Peyer's patch (tissue), 4 donors: ENCODE data around the gene ITGB2. TPM values are rescaled to one million over a fixed set of nuclear protein-coding genes. Genes with fewer than 3 reads are reported as not detected.

ENCODE experiments used
- DNase-seq, 3 donors: peaks; one replicate each; pipeline ENCODE4 v3.0.0-alpha.2; 2017 to 2019
- H3K27ac ChIP-seq, 4 donors: fragments of 200-600 bp; sonication (generic); one replicate each; pipeline ENCODE4 v1.5.1; 2016 to 2019
- H3K27me3 ChIP-seq, 2 donors: fragments of 200-600 bp; sonication (generic); one replicate each; pipeline ENCODE4 v1.5.1; 2019
- H3K36me3 ChIP-seq, 3 donors: fragments of 200-600 bp; sonication (generic); one replicate each; pipeline ENCODE4 v1.5.1; 2016 to 2019
- H3K4me1 ChIP-seq, 4 donors: fragments of 200-600 bp; sonication (generic); one replicate each; pipeline ENCODE4 v1.5.1; 2016 to 2019
- H3K4me3 ChIP-seq, 4 donors: fragments of 200-600 bp; sonication (generic); 1 replicate in 3 of 4; 2 replicates in 1 of 4; pipeline ENCODE4 v1.5.1; 2016 to 2019; ENCODE audit warnings: mild to moderate bottlenecking in 1 of 4
- H3K9me3 ChIP-seq, 4 donors: fragments of 200-600 bp; sonication (generic); one replicate each; pipeline ENCODE4 v1.5.1; 2016 to 2019; ENCODE audit warnings: mild to moderate bottlenecking in 1 of 4
- POLR2A ChIP-seq, 2 donors: fragments of 450-650 bp; IDR thresholded peaks; one replicate each; pipeline ENCODE4 v1.5.1; 2017; ENCODE audit warnings: antibody characterized with exemption in 2 of 2, mild to moderate bottlenecking in 2 of 2, moderate library complexity in 2 of 2
- total RNA-seq, 4 donors: library from RNA; depleted of rRNA; stranded (reverse); fragments of >200 nt; gene quantifications; one replicate each; pipeline ENCODE4 v1.1.0, GENCODE V29; 2016
- TF ChIP-seq, protein P1 (sequence below), 6 experiments: fragments of 450-650 bp in 4 of 6; fragments of 200-600 bp in 2 of 6; sonication (generic) in 1 of 6; IDR thresholded peaks; one replicate each; pipeline ENCODE4 v1.5.1; 2017 to 2019; ENCODE audit warnings: antibody characterized with exemption in 6 of 6, mild to moderate bottlenecking in 3 of 6, moderate library complexity in 1 of 6

Gene ITGB2
- total RNA-seq, 4 donors from 2014 or later: 9.3 to 58.6 (median 16.4) TPM

DNA sequence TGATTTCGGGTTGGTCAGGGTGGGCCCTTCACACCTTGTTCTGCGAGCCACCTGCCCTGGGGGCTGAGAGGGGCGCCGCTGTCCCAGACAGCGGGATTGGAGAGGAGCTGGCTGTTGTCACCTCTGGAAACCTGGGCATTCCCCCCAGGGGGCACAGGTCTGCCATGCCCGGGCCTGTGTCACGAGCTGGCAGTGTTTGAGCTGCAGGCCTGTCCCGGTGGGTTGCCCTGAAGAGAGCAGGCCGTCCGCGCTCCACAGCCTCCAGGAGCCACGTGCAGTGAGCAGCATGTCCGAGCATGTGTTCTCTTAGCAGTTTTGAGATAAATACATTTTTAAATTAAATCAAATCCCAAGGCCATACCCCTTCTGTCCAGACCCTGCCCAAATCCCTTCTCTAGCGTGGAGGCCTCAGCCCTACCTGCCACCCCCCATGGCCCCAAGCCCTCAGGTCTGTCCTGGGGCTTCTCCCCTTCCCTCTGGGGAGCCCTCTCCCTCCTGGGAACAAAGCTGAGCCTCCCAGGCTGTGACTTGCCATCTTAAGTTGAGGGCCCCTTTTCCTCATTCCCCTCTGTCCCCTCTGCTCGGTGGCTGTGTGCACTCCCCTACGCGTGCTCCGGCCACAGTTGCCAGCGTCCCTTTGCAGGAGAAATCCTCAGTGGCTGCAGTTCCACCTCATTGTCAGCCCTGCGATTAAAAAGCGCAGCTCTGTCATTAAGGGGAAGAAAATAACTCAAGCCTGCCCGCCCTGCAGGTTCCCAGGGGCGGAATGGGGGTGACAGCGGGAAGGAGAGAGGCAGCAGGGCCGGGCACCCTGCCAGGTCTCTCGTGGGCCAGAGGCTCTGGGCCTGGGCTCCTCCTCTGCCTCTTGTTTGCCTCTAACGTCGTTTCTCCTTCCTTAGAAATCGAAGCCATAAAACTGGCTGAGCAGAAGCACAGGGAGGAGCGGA, 45.7 kb upstream of the ITGB2 start:
- Histone ChIP-seq H3K4me1 (peaks cover 0 to 17% (median 2%) of the 10 kb centered on the region in 4 donors), H3K4me3 (peak overlapping the region in 1 of 4 donors; percentile 2), H3K27ac (peak overlapping the region in 1 of 4 donors; percentile 24), H3K27me3 (no peaks in the 10 kb centered on the region), H3K9me3 (no peaks in the 10 kb centered on the region), H3K36me3 (peaks cover 0 to 19% (median 0%) of the 10 kb centered on the region in 3 donors)
- TF ChIP-seq POLR2A (IDR thresholded peaks at IDR 0.05): no peak
- TF ChIP-seq, protein P1, sequence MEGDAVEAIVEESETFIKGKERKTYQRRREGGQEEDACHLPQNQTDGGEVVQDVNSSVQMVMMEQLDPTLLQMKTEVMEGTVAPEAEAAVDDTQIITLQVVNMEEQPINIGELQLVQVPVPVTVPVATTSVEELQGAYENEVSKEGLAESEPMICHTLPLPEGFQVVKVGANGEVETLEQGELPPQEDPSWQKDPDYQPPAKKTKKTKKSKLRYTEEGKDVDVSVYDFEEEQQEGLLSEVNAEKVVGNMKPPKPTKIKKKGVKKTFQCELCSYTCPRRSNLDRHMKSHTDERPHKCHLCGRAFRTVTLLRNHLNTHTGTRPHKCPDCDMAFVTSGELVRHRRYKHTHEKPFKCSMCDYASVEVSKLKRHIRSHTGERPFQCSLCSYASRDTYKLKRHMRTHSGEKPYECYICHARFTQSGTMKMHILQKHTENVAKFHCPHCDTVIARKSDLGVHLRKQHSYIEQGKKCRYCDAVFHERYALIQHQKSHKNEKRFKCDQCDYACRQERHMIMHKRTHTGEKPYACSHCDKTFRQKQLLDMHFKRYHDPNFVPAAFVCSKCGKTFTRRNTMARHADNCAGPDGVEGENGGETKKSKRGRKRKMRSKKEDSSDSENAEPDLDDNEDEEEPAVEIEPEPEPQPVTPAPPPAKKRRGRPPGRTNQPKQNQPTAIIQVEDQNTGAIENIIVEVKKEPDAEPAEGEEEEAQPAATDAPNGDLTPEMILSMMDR (IDR thresholded peaks at IDR 0.05): no peak
- DNase-seq: no peak

DNA sequence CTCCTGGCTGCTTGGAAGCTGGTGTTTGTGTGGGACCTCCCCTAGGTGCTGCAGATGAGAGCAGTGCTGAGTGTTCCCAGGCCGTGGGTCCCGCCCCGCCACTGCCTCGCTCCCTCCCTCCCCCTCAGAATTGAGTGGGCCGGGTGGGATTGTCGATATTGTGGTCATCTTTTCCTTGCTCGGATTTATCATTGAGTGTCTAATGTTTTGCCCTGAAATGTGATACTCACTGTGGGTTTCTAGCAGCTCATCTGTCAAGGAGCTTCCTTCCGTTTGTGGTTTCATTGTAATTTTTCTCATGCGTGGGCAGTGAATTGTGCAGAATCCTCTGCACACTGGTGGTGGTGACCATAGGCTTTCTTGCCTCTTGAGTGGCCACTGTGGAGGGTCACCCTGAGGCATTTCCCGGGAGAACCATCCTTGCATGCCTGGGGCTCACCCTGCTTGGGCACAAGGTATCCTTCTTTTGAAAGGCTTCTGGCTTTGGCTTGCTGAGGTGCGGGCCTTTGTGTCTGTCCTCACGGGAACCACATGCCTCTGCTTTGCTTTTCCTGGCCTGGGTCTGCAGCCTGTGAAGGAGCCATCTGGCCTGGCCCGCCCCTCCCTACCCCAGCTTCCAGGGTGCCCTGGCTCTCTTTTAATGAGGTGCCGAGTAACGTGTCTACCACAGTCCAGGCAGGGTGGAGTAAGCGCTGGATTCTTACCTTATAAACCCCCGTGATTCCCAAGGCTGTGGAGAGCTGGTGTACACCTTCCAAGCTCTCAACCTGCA, 44.7 kb upstream of the ITGB2 start:
- H3K27ac ChIP-seq: no peak overlapping the region
- H3K36me3 ChIP-seq: peaks cover 0 to 21% (median 0%) of the 10 kb centered on the region in 3 donors
- no peaks in the 10 kb centered on the region for H3K27me3 ChIP-seq
- no peak for TF ChIP-seq POLR2A (IDR thresholded peaks at IDR 0.05)
- TF ChIP-seq, protein P1 (IDR thresholded peaks at IDR 0.05): no peak
- peaks cover 0 to 17% (median 2%) of the 10 kb centered on the region in 4 donors for H3K4me1 ChIP-seq
- H3K9me3 ChIP-seq: no peaks in the 10 kb centered on the region
- H3K4me3 ChIP-seq: no peak overlapping the region
- no peak for DNase-seq

DNA sequence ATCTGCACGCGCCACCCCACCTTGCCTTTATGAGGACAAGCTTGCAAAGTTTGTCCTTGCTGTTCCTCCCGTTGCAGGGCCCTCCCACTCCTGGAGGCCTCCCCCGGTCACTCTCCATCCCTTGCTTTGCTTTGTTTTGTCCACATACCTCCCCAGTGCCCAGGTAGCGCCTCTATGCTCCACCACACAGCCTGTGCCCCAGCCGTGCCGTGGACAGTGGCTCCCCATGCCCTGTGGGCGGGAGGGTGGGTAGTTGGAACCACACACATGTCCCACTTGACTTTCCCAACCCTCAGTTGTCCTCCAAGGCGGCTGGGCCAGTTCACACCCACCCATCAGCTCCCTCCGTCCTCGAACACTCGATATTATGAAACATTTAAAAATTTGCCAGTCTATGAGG, 43.7 kb upstream of the ITGB2 start:
- DNase-seq: no peak
- no peaks in the 10 kb centered on the region for H3K9me3 ChIP-seq
- H3K36me3 ChIP-seq: peaks cover 0 to 26% (median 0%) of the 10 kb centered on the region in 3 donors
- no peaks in the 10 kb centered on the region for H3K27me3 ChIP-seq
- H3K27ac ChIP-seq: no peak overlapping the region
- peaks cover 0 to 26% (median 2%) of the 10 kb centered on the region in 4 donors for H3K4me1 ChIP-seq
- no peak overlapping the region for H3K4me3 ChIP-seq
- TF ChIP-seq, protein P1 (IDR thresholded peaks at IDR 0.05): no peak
- TF ChIP-seq POLR2A (IDR thresholded peaks at IDR 0.05): no peak

DNA sequence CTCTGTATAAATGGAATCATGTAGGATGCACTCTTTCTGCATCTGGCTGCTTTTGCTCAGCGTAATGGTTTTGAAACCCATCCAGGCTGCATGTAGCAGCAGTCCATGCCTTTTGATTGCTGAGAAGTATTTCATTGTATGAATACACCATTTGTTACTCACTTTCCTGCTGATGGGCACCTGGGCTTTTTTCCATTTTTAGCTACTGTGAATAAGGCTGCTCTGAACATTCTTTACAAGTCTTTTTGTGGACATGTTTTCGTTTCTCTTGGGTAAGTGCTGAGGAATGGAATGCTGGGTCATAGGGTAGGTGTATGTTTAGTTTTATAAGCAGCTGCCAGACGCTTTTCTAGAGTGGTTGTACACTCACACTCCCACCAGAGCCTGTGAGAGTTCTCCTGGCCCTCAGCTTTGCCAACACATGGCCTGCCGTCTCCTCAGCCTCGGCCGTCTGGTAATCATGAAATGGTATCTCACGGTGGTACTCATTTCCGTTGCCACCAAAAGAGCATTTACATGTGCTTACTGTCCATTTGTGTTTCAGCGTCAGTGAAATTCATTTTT, 41.8 kb upstream of the ITGB2 start:
- H3K27ac ChIP-seq: peak overlapping the region in 1 of 4 donors; percentile 46
- peaks cover 0 to 28% (median 0%) of the 10 kb centered on the region in 3 donors for H3K36me3 ChIP-seq
- H3K4me1 ChIP-seq: peaks cover 0 to 32% (median 2%) of the 10 kb centered on the region in 4 donors
- no peaks in the 10 kb centered on the region for H3K27me3 ChIP-seq
- no peak overlapping the region for H3K4me3 ChIP-seq
- no peaks in the 10 kb centered on the region for H3K9me3 ChIP-seq
- DNase-seq: no peak
- TF ChIP-seq, protein P1 (IDR thresholded peaks at IDR 0.05): no peak
- TF ChIP-seq POLR2A (IDR thresholded peaks at IDR 0.05): no peak
